Measurements from ENCODE around the gene PIP5K1B. TPM values are rescaled to one million over a fixed set of nuclear protein-coding genes. Genes with fewer than 3 reads are reported as not detected.

The PIP5K1B gene
- total and polyA plus RNA-seq, 2 donors (not counting 1 experiment from before 2014, with no cell fraction given): under 0.01 to 0.03 TPM

DNA sequence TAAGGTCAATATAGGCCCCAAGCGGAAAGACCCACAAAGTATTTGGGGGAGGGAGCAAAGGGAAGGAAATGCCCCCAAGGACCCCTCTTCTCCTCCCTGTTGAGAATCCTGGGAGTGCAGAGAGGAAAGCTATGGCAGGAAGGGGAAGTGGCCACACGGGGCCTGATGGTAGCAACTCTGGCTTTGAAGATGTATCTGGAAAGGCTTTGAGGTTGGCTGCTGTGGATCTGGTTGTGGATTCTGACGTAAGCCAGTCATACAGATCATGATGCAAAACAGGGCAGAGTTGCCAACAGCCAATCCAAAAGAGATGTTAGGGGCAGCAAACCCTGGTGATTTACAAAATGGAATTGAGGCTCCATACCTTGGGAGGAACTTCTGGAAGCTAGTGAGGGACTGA is 200.1 kb downstream of the PIP5K1B start:
- Histone ChIP-seq H3K4me1 (ENCODE audit: control insufficient read depth, extremely low read depth, insufficient read depth, low read length) (no peaks in the 10 kb centered on the region), H3K27ac (ENCODE audit: insufficient read depth, low read length) (no peak overlapping the region), H3K9me3 (ENCODE audit: control insufficient read depth, insufficient read depth, low read depth, low read length) (no peaks in the 10 kb centered on the region), H3K79me2 (ENCODE audit: control insufficient read depth, insufficient read depth, low read length) (no peaks in the 10 kb centered on the region), H4K20me1 (ENCODE audit: control insufficient read depth, extremely low read depth, insufficient read depth, low read length) (no peaks in the 10 kb centered on the region), H3K4me3 (replicated peaks in 1 of 4; ENCODE audit: control extremely low read depth in 1 of 4, insufficient read depth in 1 of 4, low read depth in 3 of 4, low read length in 4 of 4) (no peak overlapping the region), H3K27me3 (ENCODE audit: control insufficient read depth, insufficient read depth, low read length) (no peaks in the 10 kb centered on the region), H2AFZ (ENCODE audit: low read length) (no peak overlapping the region), H3K9ac (ENCODE audit: insufficient read depth, low read length) (no peak overlapping the region), H3K36me3 (ENCODE audit: control insufficient read depth, insufficient read depth, low read length) (no peaks in the 10 kb centered on the region), H3K4me2 (ENCODE audit: extremely low read depth, insufficient read depth, low read length) (no peak overlapping the region)
- TF ChIP-seq EZH2 (IDR thresholded peaks at IDR 0.05; ENCODE audit: low read length, missing control alignments): no peak
- TF ChIP-seq, protein P1, sequence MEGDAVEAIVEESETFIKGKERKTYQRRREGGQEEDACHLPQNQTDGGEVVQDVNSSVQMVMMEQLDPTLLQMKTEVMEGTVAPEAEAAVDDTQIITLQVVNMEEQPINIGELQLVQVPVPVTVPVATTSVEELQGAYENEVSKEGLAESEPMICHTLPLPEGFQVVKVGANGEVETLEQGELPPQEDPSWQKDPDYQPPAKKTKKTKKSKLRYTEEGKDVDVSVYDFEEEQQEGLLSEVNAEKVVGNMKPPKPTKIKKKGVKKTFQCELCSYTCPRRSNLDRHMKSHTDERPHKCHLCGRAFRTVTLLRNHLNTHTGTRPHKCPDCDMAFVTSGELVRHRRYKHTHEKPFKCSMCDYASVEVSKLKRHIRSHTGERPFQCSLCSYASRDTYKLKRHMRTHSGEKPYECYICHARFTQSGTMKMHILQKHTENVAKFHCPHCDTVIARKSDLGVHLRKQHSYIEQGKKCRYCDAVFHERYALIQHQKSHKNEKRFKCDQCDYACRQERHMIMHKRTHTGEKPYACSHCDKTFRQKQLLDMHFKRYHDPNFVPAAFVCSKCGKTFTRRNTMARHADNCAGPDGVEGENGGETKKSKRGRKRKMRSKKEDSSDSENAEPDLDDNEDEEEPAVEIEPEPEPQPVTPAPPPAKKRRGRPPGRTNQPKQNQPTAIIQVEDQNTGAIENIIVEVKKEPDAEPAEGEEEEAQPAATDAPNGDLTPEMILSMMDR (conservative IDR thresholded peaks at IDR 0.05 in 1 of 2, IDR thresholded peaks at IDR 0.05 in 1 of 2; ENCODE audit: low read depth in 1 of 2, low read length in 2 of 2): no peak
- no peak for DNase-seq (ENCODE audit: low read depth in 2 of 2)

DNA sequence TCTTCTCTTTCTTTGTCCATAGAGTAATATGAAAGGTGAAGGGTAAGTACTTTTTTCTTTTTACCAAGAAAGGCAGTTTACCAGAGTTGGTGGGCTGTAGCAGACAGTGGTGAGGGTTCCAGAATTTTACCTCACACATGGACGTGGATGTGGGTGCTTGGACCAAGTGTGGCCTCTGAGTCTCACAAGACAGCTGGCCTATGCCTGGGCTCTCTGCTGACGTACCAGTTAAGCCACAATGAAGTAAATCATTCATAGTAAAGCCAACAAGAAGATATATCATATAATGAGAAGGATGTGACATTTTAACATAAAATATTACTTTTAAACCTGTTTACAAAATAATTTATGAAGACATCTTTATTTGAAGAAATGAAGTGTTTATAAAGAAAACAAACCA is 202.9 kb downstream of the PIP5K1B start:
- H3K79me2 ChIP-seq (ENCODE audit: control insufficient read depth, insufficient read depth, low read length): no peaks in the 10 kb centered on the region
- H3K4me1 ChIP-seq (ENCODE audit: control insufficient read depth, extremely low read depth, insufficient read depth, low read length): no peaks in the 10 kb centered on the region
- H3K27ac ChIP-seq (ENCODE audit: insufficient read depth, low read length): no peak overlapping the region
- H2AFZ ChIP-seq (ENCODE audit: low read length): no peak overlapping the region
- no peak for TF ChIP-seq EZH2 (IDR thresholded peaks at IDR 0.05; ENCODE audit: low read length, missing control alignments)
- H3K36me3 ChIP-seq (ENCODE audit: control insufficient read depth, insufficient read depth, low read length): no peaks in the 10 kb centered on the region
- no peaks in the 10 kb centered on the region for H4K20me1 ChIP-seq (ENCODE audit: control insufficient read depth, extremely low read depth, insufficient read depth, low read length)
- no peak overlapping the region for H3K4me2 ChIP-seq (ENCODE audit: extremely low read depth, insufficient read depth, low read length)
- H3K9me3 ChIP-seq (ENCODE audit: control insufficient read depth, insufficient read depth, low read depth, low read length): no peaks in the 10 kb centered on the region
- no peak overlapping the region for H3K4me3 ChIP-seq (replicated peaks in 1 of 4; ENCODE audit: control extremely low read depth in 1 of 4, insufficient read depth in 1 of 4, low read depth in 3 of 4, low read length in 4 of 4)
- no peak for DNase-seq (ENCODE audit: low read depth in 2 of 2)
- H3K27me3 ChIP-seq (ENCODE audit: control insufficient read depth, insufficient read depth, low read length): no peaks in the 10 kb centered on the region
- no peak overlapping the region for H3K9ac ChIP-seq (ENCODE audit: insufficient read depth, low read length)

DNA sequence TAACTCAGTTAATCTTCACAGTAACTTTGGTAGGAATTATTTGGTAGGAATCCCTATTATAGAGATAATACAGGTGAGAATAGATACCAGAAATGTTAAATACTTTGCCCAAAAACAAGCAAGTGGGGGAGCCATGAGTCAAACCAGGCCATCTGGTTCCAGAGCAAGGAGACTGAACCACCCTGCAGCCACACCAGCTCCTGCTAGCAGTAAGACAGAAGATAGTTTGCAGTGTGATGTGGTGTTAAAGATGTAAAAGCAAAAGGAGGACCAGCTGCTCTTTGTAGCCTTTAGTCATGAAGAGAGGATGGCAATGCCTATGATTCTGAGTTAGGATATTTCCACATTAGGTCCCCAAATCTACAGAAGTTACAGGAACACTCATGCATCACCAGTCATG is 207.5 kb downstream of the PIP5K1B start:
- H3K9ac ChIP-seq (ENCODE audit: insufficient read depth, low read length): no peak overlapping the region
- no peak overlapping the region for H2AFZ ChIP-seq (ENCODE audit: low read length)
- H4K20me1 ChIP-seq (ENCODE audit: control insufficient read depth, extremely low read depth, insufficient read depth, low read length): no peaks in the 10 kb centered on the region
- H3K9me3 ChIP-seq (ENCODE audit: control insufficient read depth, insufficient read depth, low read depth, low read length): no peaks in the 10 kb centered on the region
- no peaks in the 10 kb centered on the region for H3K4me1 ChIP-seq (ENCODE audit: control insufficient read depth, extremely low read depth, insufficient read depth, low read length)
- no peak overlapping the region for H3K27ac ChIP-seq (ENCODE audit: insufficient read depth, low read length)
- H3K4me3 ChIP-seq (replicated peaks in 1 of 4; ENCODE audit: control extremely low read depth in 1 of 4, insufficient read depth in 1 of 4, low read depth in 3 of 4, low read length in 4 of 4): no peak overlapping the region
- no peaks in the 10 kb centered on the region for H3K79me2 ChIP-seq (ENCODE audit: control insufficient read depth, insufficient read depth, low read length)
- no peak for DNase-seq (ENCODE audit: low read depth in 2 of 2)
- H3K27me3 ChIP-seq (ENCODE audit: control insufficient read depth, insufficient read depth, low read length): no peaks in the 10 kb centered on the region
- no peaks in the 10 kb centered on the region for H3K36me3 ChIP-seq (ENCODE audit: control insufficient read depth, insufficient read depth, low read length)
- TF ChIP-seq, protein P1 (conservative IDR thresholded peaks at IDR 0.05 in 1 of 2, IDR thresholded peaks at IDR 0.05 in 1 of 2; ENCODE audit: low read depth in 1 of 2, low read length in 2 of 2): no peak
- TF ChIP-seq EZH2 (IDR thresholded peaks at IDR 0.05; ENCODE audit: low read length, missing control alignments): no peak
- H3K4me2 ChIP-seq (ENCODE audit: extremely low read depth, insufficient read depth, low read length): no peak overlapping the region

Measured in fibroblast of lung (primary cell).